GM18907 (cell line): Measurements from ENCODE around the gene YEATS4.

Experiments
- ATAC-seq: cut with Tn5 transposase; IDR thresholded peaks from one replicate; pipeline ENCODE4 v1.9.1; 2021; ENCODE audit warnings: mild to moderate bottlenecking, moderate library complexity; ENCODE audit not compliant: unreplicated experiment

The YEATS4 gene

DNA sequence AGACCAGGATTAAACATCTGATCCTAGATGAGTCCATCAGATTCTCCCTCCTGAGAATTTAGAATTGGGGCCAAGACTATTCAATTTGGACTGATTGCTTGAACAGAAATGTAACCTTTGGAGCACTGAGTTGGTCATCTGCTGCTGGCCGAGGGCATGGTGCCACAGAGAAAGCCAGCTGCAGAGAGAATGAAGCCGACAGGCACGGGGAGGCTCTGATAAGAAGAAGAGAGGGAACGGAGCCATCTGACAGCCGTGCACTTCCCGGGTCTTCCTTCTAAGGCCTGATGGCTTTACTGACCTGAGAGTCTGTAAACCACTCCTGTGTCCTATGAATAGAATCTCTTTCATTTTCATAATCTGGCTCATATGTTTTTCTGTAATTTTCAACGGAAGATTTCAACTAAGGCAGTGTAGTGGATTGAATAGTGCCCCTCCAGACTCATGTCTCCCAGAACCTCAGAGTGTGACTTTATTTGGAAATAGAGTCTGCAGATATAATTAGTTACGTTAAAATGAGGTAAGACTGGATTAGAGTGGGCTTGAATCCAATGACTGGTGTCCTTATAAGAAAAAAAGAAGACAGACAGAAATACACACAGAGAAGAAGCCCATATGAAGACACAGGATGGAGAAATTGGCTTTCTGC is 71.5 kb downstream of the YEATS4 start:
- ATAC-seq: no peak

DNA sequence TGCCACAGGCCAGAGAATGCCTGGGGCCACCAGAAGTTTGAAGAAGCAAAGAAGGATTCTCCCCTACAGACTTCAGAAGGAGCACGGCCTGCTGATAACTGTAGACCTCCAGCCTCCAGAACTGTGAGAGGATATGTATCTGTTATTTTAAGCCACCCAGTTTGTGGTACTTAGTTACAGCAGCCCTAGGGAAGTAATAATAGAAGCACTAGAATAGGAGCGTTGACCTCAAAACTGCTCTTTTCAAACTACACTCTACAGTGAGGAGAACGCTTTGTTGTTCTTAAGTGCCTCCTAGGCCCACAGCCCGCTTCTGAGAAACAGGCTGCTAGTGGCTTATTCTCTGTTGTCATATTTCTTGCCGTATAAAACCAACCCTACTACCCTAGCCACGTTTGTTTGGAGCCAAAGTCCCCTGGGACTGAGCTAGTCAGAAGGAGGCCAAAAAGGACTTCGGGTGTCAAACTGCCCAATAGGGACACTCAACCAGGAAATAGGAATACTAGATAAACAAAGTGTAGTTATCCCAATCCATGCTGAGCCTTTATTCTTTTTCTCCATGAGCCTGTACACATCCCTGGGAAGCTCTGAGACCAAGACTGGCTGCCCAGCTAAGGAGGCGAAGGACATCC is 72.2 kb downstream of the YEATS4 start:
- ATAC-seq: no peak

DNA sequence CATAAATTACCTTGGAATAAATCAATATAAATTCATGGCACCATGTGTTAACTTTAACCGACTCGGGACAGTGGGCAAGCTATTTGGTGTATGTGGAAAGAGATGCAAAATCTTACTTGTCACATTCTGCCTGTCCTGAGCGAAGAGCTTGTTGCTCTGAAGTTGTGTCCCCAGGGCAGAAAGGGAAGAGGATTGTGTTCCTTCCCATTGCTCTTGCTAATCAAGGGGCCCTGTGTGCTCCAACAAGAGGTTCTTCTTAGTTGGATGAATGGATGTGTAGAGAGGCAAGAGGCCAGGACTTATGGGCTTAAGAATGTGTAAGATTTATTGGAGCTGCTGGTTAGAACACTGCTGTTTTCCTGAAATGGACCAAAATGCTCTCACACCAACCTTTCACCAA is 74.1 kb downstream of the YEATS4 start:
- no peak for ATAC-seq

DNA sequence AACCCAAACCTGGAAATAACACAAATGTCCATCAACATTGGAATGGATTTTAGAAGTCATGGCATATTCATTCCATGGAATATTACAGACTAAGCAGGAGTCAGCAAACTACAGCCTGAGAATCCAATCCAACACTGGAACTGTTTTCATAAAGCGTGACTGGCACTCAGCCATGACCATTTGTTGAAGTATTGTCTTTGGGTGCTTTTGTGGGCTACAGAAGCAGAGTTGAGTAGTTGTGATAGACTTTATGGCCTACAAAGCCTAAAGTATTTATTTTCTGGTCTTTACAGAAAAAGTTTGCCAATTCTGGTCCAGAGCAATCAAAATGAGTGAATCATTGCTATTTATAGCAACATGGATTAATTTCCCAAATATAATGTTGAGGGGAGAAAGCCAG is 76.1 kb downstream of the YEATS4 start:
- no peak for ATAC-seq

DNA sequence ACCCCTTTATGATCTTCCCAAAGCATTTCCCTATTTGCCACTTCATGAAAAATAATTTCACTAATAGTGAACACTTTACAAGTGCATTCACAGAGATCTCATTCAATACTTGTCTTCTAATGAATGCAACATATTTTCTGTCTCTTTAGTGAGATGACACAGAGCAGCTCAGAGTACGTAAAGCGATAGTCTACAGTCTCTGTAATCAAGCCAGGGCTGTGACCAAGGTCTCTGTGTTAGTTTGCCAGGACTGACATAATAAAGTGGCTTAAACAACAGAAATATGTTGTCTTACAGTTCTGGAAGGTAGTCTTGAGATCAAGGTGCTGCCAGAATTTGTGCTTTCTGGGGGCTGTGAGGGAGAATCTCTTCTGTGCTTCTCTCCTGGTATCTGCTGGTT is 77.5 kb downstream of the YEATS4 start:
- ATAC-seq: no peak

DNA sequence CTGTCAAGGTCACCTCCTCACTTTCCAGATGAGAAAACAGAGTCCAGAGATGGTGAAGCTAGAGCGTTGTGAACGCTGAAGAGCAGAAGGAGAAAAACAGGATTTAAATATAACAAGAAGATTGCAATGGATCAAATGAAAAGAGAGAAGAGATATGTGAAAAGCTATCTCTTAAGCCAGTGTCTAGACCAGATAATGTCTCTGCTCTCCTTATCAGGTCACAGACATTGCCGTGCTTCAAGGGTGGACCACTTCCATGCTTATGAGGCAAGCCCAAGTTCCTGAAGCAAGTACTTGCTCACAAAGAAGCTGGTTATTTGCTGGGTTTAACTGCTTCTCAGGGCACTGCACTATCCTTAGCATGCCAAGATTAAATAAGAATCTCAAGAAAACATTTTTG is 79.0 kb downstream of the YEATS4 start:
- ATAC-seq: no peak

DNA sequence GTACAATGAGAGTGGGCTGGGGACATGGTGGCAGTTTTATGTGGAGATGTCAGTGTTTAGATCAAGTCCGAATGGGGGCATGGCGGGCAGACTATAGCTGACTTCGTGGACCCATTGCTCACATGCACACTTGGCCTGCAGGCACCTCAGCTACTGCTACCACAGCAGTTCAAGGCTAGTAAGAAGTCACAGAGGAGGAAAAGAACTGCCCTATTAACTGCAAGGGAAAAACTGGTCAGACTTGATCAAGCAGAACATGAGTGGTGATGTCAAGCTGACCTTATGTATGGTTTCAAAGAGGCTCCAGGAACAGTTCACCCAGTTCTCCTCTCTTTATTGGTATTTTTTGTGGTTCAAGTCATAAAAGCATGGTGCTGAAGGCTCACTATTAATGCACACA is 80.5 kb downstream of the YEATS4 start:
- no peak for ATAC-seq
